ENCODE measurements around the gene FGD5. TPM values are rescaled to one million over a fixed set of nuclear protein-coding genes. Genes with fewer than 3 reads are reported as not detected.

Gene FGD5
- total RNA-seq, 2 experiments from 2014 or later: 0.31 to 0.32 TPM

DNA sequence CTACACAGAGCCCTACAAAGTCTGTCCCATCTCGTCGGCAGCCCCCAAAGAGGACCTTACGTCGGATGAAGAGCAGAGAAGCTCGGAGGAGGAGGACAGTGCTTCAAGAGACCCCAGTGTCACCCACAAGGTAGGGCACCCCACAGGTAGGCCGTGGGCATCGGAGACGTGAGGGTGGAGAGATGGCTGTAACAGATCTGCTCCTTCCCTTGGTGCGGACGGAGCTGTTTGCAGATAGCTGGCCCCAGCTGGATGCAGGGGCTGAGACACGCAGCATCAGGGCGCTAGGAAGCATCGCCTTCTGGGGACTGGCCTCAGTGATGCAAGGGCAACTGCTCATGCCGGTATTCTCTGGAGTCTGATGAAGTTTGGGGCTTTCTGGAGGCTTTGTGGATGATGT, 45.4 kb downstream of the FGD5 start:
- H3K4me1 Mint-ChIP-seq (ENCODE audit: low read depth): no peaks in the 10 kb centered on the region
- POLR2A ChIA-PET: no interaction called here
- no peaks in the 10 kb centered on the region for H3K9me3 Mint-ChIP-seq (ENCODE audit: insufficient read depth)
- no peak overlapping the region for H3K27ac Mint-ChIP-seq
- no peak for DNase-seq
- H3K27me3 Mint-ChIP-seq (ENCODE audit: low read depth): peaks cover 9% of the 10 kb centered on the region
- ATAC-seq: no peak
- CTCF ChIA-PET: interaction anchor here (0.9 kb wide), 1 partner anchor 74 kb away, joined by 3 read pairs; no protein-coding TSS in a partner anchor
- no peaks in the 10 kb centered on the region for H3K36me3 Mint-ChIP-seq (ENCODE audit: low read depth)
- no peak overlapping the region for H3K4me3 Mint-ChIP-seq

DNA sequence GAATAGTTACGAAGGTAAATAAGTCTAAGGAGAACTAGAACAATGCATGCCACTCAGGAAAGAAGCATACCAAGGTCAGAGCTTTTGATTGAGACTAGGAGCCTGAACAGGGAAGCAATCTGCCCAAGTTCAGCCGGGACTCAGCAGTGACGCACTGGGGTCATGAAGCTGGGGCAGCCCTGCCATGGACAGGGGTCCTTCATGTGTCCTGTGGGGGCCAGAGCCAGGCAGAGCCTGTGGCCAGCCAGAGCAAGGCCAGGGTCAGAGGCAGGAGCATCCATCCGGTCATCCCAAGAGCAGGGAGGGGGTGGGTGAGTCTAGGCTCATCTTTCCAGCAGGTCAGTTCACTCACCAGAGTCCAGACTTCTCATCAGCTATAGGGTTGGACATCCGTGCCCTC, 47.9 kb downstream of the FGD5 start:
- CTCF ChIA-PET: no interaction called here
- no peak overlapping the region for H3K4me3 Mint-ChIP-seq
- POLR2A ChIA-PET: interaction anchor here (0.6 kb wide), 1 partner anchor 1711 kb away, joined by 3 read pairs; no protein-coding TSS in a partner anchor
- H3K9me3 Mint-ChIP-seq (ENCODE audit: insufficient read depth): no peaks in the 10 kb centered on the region
- no peak for DNase-seq
- H3K36me3 Mint-ChIP-seq (ENCODE audit: low read depth): no peaks in the 10 kb centered on the region
- no peaks in the 10 kb centered on the region for H3K4me1 Mint-ChIP-seq (ENCODE audit: low read depth)
- H3K27me3 Mint-ChIP-seq (ENCODE audit: low read depth): peaks cover 16% of the 10 kb centered on the region
- ATAC-seq: no peak
- H3K27ac Mint-ChIP-seq: no peak overlapping the region

GRCh38 chr3:14867936-14868570, 49.3 kb downstream of the FGD5 start:
- DNase-seq (no peak), ATAC-seq (no peak)
- ChIA-PET POLR2A (no interaction called here), CTCF (interaction anchor here (0.6 kb wide), 1 partner anchor 67 kb away, joined by 3 read pairs; no protein-coding TSS in a partner anchor)
- Mint-ChIP-seq H3K9me3 (ENCODE audit: insufficient read depth) (no peaks in the 10 kb centered on the region), H3K4me3 (no peak overlapping the region), H3K4me1 (ENCODE audit: low read depth) (no peaks in the 10 kb centered on the region), H3K27ac (no peak overlapping the region), H3K27me3 (ENCODE audit: low read depth) (peaks cover 22% of the 10 kb centered on the region), H3K36me3 (ENCODE audit: low read depth) (no peaks in the 10 kb centered on the region)

GRCh38 chr3:14869917-14870782, 51.4 kb downstream of the FGD5 start:
- ChIA-PET CTCF (no interaction called here), POLR2A (no interaction called here)
- no peak overlapping the region for H3K4me3 Mint-ChIP-seq
- H3K9me3 Mint-ChIP-seq (ENCODE audit: insufficient read depth): no peaks in the 10 kb centered on the region
- no peak overlapping the region for H3K27ac Mint-ChIP-seq
- no peak for ATAC-seq
- H3K27me3 Mint-ChIP-seq (ENCODE audit: low read depth): peaks cover 22% of the 10 kb centered on the region
- H3K4me1 Mint-ChIP-seq (ENCODE audit: low read depth): no peaks in the 10 kb centered on the region
- H3K36me3 Mint-ChIP-seq (ENCODE audit: low read depth): no peaks in the 10 kb centered on the region
- DNase-seq: no peak

- Mint-ChIP-seq H3K36me3 (ENCODE audit: low read depth) (no peaks in the 10 kb centered on the region), H3K4me3 (no peak overlapping the region), H3K27ac (no peak overlapping the region), H3K9me3 (ENCODE audit: insufficient read depth) (no peaks in the 10 kb centered on the region), H3K4me1 (ENCODE audit: low read depth) (no peaks in the 10 kb centered on the region), H3K27me3 (ENCODE audit: low read depth) (peaks cover 22% of the 10 kb centered on the region)
- ChIA-PET CTCF (no interaction called here), POLR2A (no interaction called here)
- no peak for ATAC-seq
- no peak for DNase-seq
Measured at GRCh38 chr3:14870783-14871060, 52.0 kb downstream of the FGD5 start.

GRCh38 chr3:14871456-14872200, 52.9 kb downstream of the FGD5 start:
- ATAC-seq: no peak
- CTCF ChIA-PET: no interaction called here
- no peak overlapping the region for H3K4me3 Mint-ChIP-seq
- peaks cover 22% of the 10 kb centered on the region for H3K27me3 Mint-ChIP-seq (ENCODE audit: low read depth)
- POLR2A ChIA-PET: interaction anchor here (0.8 kb wide), 1 partner anchor 220 kb away, joined by 3 read pairs; the partner anchor contains the start of gene CCDC174
- no peaks in the 10 kb centered on the region for H3K4me1 Mint-ChIP-seq (ENCODE audit: low read depth)
- no peaks in the 10 kb centered on the region for H3K9me3 Mint-ChIP-seq (ENCODE audit: insufficient read depth)
- H3K27ac Mint-ChIP-seq: no peak overlapping the region
- H3K36me3 Mint-ChIP-seq (ENCODE audit: low read depth): no peaks in the 10 kb centered on the region
- DNase-seq: no peak

- ATAC-seq (no peak), DNase-seq (no peak)
- POLR2A ChIA-PET: interaction anchor here (0.8 kb wide), 1 partner anchor 221 kb away, joined by 3 read pairs; the partner anchor contains the start of gene CCDC174
- Mint-ChIP-seq H3K4me3 (no peak overlapping the region), H3K27me3 (ENCODE audit: low read depth) (peaks cover 19% of the 10 kb centered on the region), H3K9me3 (ENCODE audit: insufficient read depth) (no peaks in the 10 kb centered on the region), H3K36me3 (ENCODE audit: low read depth) (no peaks in the 10 kb centered on the region), H3K4me1 (ENCODE audit: low read depth) (no peaks in the 10 kb centered on the region), H3K27ac (no peak overlapping the region)
- CTCF ChIA-PET: no interaction called here
Measured at GRCh38 chr3:14872706-14873105, 53.9 kb downstream of the FGD5 start.

GRCh38 chr3:14874784-14875183, 56.0 kb downstream of the FGD5 start:
- Mint-ChIP-seq H3K27ac (no peak overlapping the region), H3K27me3 (ENCODE audit: low read depth) (peaks cover 17% of the 10 kb centered on the region), H3K4me1 (ENCODE audit: low read depth) (peaks cover 18% of the 10 kb centered on the region), H3K4me3 (no peak overlapping the region), H3K36me3 (ENCODE audit: low read depth) (no peaks in the 10 kb centered on the region), H3K9me3 (ENCODE audit: insufficient read depth) (no peaks in the 10 kb centered on the region)
- POLR2A ChIA-PET: no interaction called here
- ATAC-seq: no peak
- no peak for DNase-seq
- CTCF ChIA-PET: interaction anchor here (1.0 to 1.4 kb wide), 2 partner anchors 41 to 47 kb away, joined by 3 read pairs; no protein-coding TSS in a partner anchor

DNA sequence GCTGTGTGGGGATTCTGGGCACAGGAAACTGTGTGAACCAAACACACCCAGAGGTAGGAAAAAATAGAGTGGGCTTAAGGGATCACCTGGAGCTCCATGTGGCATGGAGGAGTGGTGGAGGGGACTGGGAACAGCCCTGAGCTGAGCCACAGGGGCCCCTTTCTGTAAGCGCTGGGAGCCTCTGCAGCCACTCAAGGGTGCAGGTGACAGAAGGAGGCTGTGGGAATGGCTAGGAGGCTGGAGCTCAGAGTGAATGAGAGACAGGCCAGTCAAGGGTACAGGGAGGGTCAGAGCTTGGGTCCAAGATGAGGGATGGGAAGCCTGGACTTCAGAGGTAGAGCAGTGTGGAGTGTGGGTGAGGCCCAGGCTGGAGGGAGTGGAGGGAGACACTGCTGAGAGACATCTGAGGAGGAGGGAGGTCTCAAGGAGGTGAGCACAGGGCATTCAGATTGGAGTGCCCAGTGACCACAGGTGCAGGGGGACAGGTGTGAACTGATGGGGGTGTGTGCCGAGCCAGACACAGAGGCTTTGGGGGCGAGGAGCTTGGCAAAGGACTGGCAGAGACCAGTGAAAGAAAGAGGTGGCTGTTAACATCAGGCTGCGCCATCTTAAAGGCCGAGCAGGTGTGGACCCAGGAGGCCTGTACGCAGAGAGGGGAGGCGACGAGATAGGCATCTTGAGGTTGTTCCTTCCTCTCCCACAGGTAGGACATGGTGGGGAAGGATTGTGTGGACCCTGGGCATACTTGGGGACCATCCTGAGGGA, 56.8 kb downstream of the FGD5 start:
- ATAC-seq (no peak), DNase-seq (no peak)
- POLR2A ChIA-PET: interaction anchor here (0.7 kb wide), 1 partner anchor 18 kb away, joined by 3 read pairs; no protein-coding TSS in a partner anchor
- H3K27me3 Mint-ChIP-seq (ENCODE audit: low read depth): peaks cover 11% of the 10 kb centered on the region
- peaks cover 22% of the 10 kb centered on the region for H3K4me1 Mint-ChIP-seq (ENCODE audit: low read depth)
- no peaks in the 10 kb centered on the region for H3K36me3 Mint-ChIP-seq (ENCODE audit: low read depth)
- H3K27ac Mint-ChIP-seq: peak overlapping the region; percentile 10
- no peak overlapping the region for H3K4me3 Mint-ChIP-seq
- CTCF ChIA-PET: interaction anchor here (1.4 kb wide), 1 partner anchor 46 kb away, joined by 3 read pairs; no protein-coding TSS in a partner anchor
- no peaks in the 10 kb centered on the region for H3K9me3 Mint-ChIP-seq (ENCODE audit: insufficient read depth)

DNA sequence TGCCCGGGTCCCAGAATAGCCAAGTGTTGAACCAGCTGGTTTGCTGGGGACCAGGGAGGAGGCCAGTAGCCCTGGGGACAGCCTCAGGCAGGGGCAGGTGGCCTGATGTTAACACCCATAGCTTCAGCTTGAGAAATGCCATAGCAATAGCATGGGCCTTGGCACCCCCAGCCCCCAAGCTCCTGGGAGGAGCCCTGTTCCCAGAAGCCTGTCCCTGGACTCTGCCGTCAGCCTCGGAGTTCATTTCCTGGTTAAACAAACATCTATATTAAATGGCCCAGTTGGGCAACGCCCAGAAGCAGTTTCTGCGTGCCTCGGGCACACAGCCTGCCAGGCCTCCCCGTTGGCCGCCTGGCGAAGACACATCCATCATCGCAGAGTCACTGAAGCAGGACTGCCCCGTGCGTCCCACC, 58.2 kb downstream of the FGD5 start:
- peaks cover 35% of the 10 kb centered on the region for H3K4me1 Mint-ChIP-seq (ENCODE audit: low read depth)
- no peak for ATAC-seq

DNA sequence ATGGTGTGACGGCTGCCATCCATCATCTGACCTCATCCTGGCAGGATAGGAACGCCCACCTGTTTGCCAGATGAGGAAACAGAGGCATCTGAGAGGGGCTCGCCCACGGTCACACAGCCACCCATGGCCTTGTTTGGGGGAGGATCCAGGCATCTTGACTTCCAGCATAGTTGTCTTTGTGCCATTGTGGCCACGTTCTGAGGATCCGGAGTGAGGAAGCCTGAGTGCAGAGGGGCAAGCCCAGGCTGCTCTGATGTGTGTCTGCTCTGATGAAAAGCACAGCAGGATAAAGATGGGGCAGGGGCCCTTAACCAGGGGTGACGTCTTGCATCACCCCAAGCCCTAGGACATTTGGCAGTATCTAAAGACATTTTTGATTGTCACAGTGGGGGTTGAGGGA, 58.7 kb downstream of the FGD5 start:
- no peaks in the 10 kb centered on the region for H3K36me3 Mint-ChIP-seq (ENCODE audit: low read depth)
- ChIA-PET CTCF (no interaction called here), POLR2A (no interaction called here)
- no peak overlapping the region for H3K4me3 Mint-ChIP-seq
- H3K9me3 Mint-ChIP-seq (ENCODE audit: insufficient read depth): no peaks in the 10 kb centered on the region
- DNase-seq (no peak), ATAC-seq (no peak)
- H3K4me1 Mint-ChIP-seq (ENCODE audit: low read depth): peaks cover 41% of the 10 kb centered on the region
- no peak overlapping the region for H3K27ac Mint-ChIP-seq
- peaks cover under 1% of the 10 kb centered on the region for H3K27me3 Mint-ChIP-seq (ENCODE audit: low read depth)

More for the DNA sequence above, 58.2 kb downstream of the FGD5 start:
- POLR2A ChIA-PET: no interaction called here
- H3K9me3 Mint-ChIP-seq (ENCODE audit: insufficient read depth): no peaks in the 10 kb centered on the region
- CTCF ChIA-PET: no interaction called here
- no peak for DNase-seq
- H3K27me3 Mint-ChIP-seq (ENCODE audit: low read depth): peaks cover 3% of the 10 kb centered on the region
- H3K36me3 Mint-ChIP-seq (ENCODE audit: low read depth): no peaks in the 10 kb centered on the region
- H3K4me3 Mint-ChIP-seq: no peak overlapping the region
- no peak overlapping the region for H3K27ac Mint-ChIP-seq

Measured in activated CD8-positive, alpha-beta T cell treated with anti-CD3 and anti-CD28 coated beads, Interleukin-2, amount 10 ng/mL, durations not matched to agents 7 days and 5 days (primary cell).